Stimulated activated CD4-positive, alpha-beta T cell treated with anti-CD3 and anti-CD28 coated beads, Interleukin-15, amount 100 ng/mL, for 48 hours (primary cell): ENCODE measurements around the gene RSPO4.

Experiments used
- DNase-seq, 2 donors: peaks; one replicate each; pipeline ENCODE4 v3.0.0-alpha.2; 2020; ENCODE audit warnings: low read depth in 2 of 2

RSPO4 gene

DNA sequence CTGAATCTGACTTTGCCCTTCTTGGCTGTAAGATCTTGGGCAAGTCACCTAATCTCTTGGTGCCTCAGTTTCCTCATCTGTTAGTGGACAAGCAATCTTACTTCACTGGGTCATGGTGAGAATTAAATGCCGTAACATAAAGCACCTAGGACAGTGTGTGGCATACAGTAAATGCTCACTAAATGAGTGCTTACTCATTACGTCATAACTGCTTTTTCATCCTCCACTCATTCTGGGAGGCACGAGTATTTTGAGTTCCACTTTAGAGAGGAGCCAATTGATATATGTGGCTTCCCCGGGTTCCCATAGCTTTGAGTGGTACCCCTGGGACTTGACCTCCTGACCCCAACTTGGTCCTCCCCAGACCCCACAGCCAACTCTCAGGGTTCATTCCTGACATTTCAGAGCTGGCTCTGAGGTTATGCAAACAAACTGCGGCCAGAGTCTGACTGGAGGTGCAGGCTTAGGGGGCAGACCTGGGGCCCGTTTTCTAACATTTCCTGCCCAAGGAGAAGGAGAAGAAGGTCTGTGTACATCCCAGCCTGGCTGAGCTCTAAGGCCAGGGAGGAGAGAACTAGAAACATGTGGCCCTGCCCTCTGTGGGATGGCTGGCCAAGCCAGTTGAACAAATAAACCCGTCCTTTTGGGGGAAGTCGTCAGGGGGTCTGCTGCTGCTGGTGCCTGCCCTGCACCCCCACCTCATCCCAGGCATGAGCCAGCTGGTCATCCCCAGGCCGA, 91.8 kb downstream of the RSPO4 start:
- no peak for DNase-seq

GRCh38 chr20:909641-910040, 92.5 kb downstream of the RSPO4 start:
- DNase-seq, result no peak
